OCI-LY7 (cell line): ENCODE data around the gene CREB1.

Source experiments
- EZH2phosphoT487 ChIP-seq: fragments of 200-600 bp; sonication (generic); IDR thresholded peaks from 2 replicates; pipeline ENCODE4 v1.6.1; 2018; ENCODE audit warnings: low read depth, borderline replicate concordance, mild to moderate bottlenecking, mixed run types, antibody characterized with exemption, low read length, moderate library complexity, mixed read lengths
- TF ChIP-seq, protein P1 (sequence below): fragments of 200-600 bp; sonication (generic); conservative IDR thresholded peaks from 2 replicates; pipeline ENCODE4 v1.5.1; 2014; ENCODE audit warnings: mild to moderate bottlenecking, antibody characterized with exemption, low read length, moderate library complexity, mixed read lengths

DNA sequence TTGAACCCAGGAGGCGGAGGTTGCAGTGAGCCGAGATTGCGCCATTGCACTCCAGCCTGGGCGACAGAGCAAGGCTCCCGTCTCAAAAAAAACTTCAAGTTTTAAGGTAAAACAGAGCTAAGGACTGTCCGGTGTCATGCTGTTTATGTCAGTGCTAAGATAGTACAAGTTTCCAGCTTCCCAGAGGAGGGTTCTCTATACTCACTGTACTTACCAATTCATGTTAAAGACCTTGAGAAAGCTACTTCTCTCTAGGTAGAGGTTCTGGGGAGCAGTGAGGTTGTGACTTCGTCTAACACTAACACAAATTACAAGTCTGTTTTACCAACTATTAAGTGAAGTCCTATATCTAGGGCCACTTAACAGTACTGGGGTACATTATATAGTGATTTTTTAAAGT, 76.6 kb downstream of the CREB1 start:
- TF ChIP-seq, protein P1, sequence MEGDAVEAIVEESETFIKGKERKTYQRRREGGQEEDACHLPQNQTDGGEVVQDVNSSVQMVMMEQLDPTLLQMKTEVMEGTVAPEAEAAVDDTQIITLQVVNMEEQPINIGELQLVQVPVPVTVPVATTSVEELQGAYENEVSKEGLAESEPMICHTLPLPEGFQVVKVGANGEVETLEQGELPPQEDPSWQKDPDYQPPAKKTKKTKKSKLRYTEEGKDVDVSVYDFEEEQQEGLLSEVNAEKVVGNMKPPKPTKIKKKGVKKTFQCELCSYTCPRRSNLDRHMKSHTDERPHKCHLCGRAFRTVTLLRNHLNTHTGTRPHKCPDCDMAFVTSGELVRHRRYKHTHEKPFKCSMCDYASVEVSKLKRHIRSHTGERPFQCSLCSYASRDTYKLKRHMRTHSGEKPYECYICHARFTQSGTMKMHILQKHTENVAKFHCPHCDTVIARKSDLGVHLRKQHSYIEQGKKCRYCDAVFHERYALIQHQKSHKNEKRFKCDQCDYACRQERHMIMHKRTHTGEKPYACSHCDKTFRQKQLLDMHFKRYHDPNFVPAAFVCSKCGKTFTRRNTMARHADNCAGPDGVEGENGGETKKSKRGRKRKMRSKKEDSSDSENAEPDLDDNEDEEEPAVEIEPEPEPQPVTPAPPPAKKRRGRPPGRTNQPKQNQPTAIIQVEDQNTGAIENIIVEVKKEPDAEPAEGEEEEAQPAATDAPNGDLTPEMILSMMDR: no peak
- TF ChIP-seq EZH2phosphoT487: no peak
